ENCODE results near the gene HTR3A.

HTR3A gene

DNA sequence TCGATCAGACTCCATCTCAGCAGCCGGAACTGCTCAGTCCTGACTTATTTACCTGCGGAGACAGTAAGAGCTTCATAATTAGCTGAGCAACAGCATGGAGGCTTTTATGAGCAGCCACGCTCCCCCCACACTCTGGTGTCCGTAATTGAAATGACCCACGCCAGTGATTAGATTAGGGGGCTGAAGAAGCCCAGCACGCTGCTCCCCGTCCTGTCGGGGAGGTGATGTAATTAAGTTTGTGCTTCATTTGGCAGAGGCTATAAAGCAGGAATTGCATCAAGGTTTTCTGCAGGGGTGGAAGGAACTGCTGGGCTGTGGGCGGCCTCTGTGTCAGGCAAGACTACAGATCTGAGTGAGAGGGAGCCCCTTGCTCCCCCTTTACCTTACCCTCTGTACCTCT is 22.8 kb upstream of the HTR3A start:
- H3K27me3 ChIP-seq = no peaks in the 10 kb centered on the region
- DNase-seq = peak; percentile 15
- no peaks in the 10 kb centered on the region for H3K9me3 ChIP-seq
- TF ChIP-seq, protein P1, sequence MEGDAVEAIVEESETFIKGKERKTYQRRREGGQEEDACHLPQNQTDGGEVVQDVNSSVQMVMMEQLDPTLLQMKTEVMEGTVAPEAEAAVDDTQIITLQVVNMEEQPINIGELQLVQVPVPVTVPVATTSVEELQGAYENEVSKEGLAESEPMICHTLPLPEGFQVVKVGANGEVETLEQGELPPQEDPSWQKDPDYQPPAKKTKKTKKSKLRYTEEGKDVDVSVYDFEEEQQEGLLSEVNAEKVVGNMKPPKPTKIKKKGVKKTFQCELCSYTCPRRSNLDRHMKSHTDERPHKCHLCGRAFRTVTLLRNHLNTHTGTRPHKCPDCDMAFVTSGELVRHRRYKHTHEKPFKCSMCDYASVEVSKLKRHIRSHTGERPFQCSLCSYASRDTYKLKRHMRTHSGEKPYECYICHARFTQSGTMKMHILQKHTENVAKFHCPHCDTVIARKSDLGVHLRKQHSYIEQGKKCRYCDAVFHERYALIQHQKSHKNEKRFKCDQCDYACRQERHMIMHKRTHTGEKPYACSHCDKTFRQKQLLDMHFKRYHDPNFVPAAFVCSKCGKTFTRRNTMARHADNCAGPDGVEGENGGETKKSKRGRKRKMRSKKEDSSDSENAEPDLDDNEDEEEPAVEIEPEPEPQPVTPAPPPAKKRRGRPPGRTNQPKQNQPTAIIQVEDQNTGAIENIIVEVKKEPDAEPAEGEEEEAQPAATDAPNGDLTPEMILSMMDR (IDR thresholded peaks at IDR 0.05; ENCODE audit: low read depth, low read length) = no peak
- H3K4me3 ChIP-seq (ENCODE audit: low read depth, low read length) = peak overlapping the region; percentile 51
- peaks cover 15% of the 10 kb centered on the region for H3K4me1 ChIP-seq
- H3K36me3 ChIP-seq = no peaks in the 10 kb centered on the region

DNA sequence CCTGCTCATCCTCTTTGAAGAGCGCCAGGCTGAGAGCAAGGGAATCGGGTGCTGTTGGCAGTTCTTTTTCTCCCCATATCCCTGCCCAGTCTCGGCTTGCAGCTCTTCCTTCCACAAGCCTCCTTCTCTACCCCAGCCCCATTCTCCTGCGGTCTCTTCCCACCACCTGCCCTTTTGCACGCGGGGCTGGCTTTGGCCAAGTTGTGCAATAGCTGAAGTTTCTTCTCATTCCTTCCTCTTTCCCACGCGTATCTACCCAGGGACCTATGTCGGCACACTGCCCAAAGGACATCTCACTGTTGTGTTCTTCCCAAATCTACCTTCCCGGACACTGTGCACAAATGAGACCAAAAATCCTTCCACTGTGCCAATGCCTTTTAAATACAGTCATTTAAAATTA is 22.3 kb upstream of the HTR3A start:
- H3K4me3 ChIP-seq (ENCODE audit: low read depth, low read length) = no peak overlapping the region
- no peaks in the 10 kb centered on the region for H3K36me3 ChIP-seq
- H3K4me1 ChIP-seq = peaks cover 15% of the 10 kb centered on the region
- TF ChIP-seq, protein P1 (IDR thresholded peaks at IDR 0.05; ENCODE audit: low read depth, low read length) = no peak
- no peaks in the 10 kb centered on the region for H3K9me3 ChIP-seq
- no peak for DNase-seq
- no peaks in the 10 kb centered on the region for H3K27me3 ChIP-seq

DNA sequence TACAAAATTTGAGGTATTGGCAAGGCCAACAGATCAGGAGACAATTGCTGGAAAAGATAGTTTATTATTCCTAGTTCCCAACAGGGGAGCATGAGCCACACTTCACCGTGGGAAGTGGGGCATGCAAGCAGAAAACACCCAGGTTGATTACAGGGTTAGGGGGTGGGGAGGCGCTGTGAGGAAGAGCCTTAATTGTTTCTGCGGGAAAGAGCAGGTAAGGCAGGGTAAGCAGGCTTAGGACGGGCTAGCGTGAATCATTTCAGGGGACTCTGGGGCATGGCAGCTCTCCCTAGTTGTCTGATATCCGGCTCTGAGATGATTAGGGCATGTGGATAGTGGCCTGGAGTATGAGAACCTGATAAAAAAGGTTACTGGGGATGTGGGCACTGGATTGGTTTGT is 20.7 kb upstream of the HTR3A start:
- no peaks in the 10 kb centered on the region for H3K27me3 ChIP-seq

DNA sequence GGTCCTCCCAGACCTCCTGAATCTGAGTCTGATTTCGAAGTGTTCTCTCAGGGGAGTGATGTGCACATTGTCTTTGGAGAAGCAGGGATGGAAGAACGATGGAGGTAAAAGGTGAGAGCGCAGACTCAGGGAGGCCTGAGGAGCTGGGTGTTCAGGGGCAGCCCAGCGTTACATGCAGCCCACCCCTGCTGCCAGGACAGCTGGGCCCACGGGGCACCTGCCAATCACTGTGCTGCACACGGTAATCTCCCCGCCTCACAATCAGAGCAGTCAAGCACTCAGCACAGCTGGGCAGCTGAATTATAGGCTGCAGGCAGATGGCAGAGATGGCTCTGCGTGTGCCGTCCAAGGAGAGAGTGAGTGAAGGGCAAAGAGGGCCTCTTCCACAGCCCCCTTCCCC is 17.9 kb upstream of the HTR3A start:
- Histone ChIP-seq H3K27me3 (no peaks in the 10 kb centered on the region), H3K4me1 (peaks cover 11% of the 10 kb centered on the region), H3K4me3 (ENCODE audit: low read depth, low read length) (no peak overlapping the region), H3K36me3 (no peaks in the 10 kb centered on the region), H3K9me3 (no peaks in the 10 kb centered on the region)
- TF ChIP-seq, protein P1 (IDR thresholded peaks at IDR 0.05; ENCODE audit: low read depth, low read length) = no peak
- DNase-seq = peak; percentile 33

More for the DNA sequence above, 20.7 kb upstream of the HTR3A start:
- no peaks in the 10 kb centered on the region for H3K9me3 ChIP-seq
- no peaks in the 10 kb centered on the region for H3K36me3 ChIP-seq
- H3K4me1 ChIP-seq = peaks cover 15% of the 10 kb centered on the region
- TF ChIP-seq, protein P1 (IDR thresholded peaks at IDR 0.05; ENCODE audit: low read depth, low read length) = no peak
- DNase-seq = no peak
- no peak overlapping the region for H3K4me3 ChIP-seq (ENCODE audit: low read depth, low read length)

DNA sequence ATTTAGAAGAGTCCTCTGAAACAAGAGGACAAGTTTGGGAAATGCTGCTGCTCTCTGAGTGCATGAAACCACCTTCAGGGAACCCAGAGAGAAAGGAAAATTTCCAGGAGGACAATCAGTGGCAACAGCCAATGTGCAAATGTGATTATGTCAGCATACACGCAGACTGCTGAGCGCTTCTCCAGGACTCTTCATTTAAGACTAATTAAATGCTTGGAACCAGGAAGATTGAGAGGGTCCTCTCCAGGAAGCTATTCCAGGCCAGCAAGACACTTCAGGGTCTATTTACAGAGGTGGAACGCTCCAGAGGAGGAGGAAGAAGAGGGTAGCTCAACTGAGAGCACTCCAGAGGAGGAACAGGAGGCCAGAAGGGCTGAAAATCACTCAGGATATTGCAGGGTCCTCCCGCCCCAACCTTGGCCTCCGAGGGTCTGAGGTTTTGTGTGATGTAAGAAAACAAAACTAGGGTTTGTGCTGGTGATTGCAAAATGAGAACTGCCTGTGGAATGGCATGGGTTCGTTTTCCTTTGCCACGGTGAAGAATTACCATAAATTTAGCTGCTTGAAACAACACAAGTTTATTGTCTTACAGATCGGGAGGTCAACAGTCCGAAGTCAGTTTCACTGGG is 14.1 kb upstream of the HTR3A start:
- H3K4me1 ChIP-seq = 0 out of 2 replicates have a peak, but pooled peaks cover 4% of the 10 kb centered on the region
- DNase-seq = no peak
- H3K9me3 ChIP-seq = no peaks in the 10 kb centered on the region
- H3K27me3 ChIP-seq = no peaks in the 10 kb centered on the region
- TF ChIP-seq, protein P1 (IDR thresholded peaks at IDR 0.05; ENCODE audit: low read depth, low read length) = no peak
- no peaks in the 10 kb centered on the region for H3K36me3 ChIP-seq
- no peak overlapping the region for H3K4me3 ChIP-seq (ENCODE audit: low read depth, low read length)

DNA sequence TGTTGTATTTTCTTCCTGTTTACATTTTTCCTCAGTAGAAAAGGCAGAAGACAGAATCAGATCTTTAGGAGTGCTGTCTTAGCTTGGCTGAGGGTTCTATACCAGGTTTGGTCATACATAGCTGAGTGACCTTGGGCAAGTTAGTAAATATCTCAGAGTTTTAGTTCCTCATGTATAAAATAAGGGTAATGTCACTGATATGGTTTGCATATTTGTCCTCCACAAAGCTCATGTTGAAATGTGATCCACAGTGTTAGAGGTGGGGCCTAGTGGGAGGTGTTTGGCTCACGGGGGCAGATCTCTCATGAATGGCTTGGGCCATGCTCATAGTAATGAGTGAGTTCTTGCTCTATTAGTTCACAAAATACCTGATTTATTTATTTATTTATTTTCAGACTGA is 7.5 kb upstream of the HTR3A start:
- Histone ChIP-seq H3K4me3 (ENCODE audit: low read depth, low read length) (no peak overlapping the region), H3K9me3 (no peaks in the 10 kb centered on the region), H3K4me1 (peaks cover 7% of the 10 kb centered on the region), H3K27me3 (no peaks in the 10 kb centered on the region), H3K36me3 (no peaks in the 10 kb centered on the region)
- DNase-seq = no peak
- TF ChIP-seq, protein P1 (IDR thresholded peaks at IDR 0.05; ENCODE audit: low read depth, low read length) = no peak
